HG03196 (cell line): ENCODE results near the gene MB.

Experiments used
- ATAC-seq: cut with Tn5 transposase; IDR thresholded peaks from one replicate; pipeline ENCODE4 v1.9.1; 2021; ENCODE audit not compliant: unreplicated experiment

The MB gene

DNA sequence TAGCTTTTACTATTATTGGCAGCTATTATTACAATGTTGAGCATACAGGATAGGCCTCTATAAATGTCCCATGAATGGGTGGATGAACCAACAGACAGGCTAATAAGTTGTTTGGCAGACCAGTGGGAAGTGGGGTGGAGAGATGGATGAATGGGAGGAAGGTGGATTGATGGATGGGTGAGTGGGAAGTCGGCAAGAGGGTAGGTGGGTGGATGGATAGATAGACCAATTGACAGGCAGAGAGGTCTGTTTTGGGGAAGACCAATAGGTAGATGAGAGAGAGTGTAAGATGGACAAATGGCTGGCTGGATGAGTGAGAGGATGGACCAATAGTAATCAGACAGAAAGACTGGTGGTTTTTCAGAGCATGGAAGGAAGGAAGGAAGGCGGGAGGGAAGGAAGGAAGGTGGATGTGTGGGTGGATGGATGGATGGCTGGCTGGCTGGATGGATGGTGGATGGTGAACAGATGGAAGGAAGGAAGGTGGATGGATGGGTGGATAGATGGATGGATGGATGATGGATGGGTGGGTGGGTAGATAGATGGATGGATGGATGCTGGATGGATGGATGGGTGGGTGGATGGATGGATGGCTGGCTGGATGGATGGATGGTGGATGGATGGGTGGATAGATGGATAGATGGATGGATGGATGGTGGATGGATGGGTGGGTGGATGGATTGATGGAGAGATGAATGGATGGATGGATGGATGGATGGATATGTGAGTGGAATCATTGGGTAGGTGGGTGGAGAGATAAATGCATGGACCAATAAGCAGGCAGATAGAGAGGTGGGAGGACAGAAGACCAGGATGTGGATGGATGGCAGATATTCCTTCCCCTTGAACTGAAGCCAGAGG, 39.1 kb downstream of the MB start:
- ATAC-seq: no peak

DNA sequence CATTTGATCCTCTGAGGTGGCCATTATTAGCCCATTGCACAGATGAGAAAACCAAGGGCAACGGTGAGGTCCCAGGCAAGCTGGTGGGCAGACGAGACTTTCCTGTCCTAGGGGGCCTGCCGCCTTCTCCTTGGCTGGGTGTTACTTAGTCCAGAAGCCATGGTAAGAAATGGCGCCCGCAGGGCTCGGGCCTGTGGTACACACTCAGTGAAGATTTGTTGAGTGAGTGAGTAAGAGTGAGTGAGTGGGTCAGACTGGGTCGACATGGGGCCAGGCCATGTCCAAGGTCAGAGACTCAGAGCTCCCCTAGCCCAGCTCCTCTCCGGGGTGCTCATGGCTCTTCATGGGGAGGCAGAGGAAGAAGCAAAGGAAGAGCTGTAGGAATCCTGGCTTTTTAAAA, 40.5 kb downstream of the MB start:
- ATAC-seq: no peak

DNA sequence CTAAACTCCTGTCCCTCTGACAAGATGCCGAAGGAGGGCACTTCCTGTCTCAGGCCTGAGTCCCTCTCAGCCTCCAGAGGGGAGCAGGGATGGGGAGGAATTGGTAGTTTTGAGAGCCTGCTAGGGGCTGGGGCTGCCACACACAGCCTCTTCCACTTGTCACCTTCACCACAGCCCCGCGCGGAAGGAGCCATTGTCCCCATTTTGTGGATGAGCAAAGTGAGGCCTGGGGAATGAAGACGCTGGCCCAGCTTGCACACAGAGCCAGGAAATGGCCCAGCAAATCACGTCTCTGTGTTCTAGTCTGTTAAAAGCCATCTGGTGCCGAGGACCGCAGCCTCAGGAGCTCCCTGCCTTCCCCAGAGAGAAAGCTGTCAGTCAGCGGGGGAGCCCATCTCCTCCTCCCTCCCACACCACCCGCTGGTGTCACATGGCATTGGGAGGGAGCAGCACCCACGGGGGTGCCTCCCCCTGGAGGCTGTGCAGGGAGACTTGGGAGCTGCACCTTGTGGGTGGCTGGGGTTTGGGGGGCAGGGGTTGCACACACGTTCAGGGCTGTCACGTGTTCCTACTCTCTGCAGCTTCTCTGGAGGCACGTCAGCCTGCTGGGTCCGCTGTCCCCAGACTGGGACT, 41.9 kb downstream of the MB start:
- ATAC-seq: no peak

- no peak for ATAC-seq
Measured at GRCh38 chr22:35572556-35572955, 44.6 kb downstream of the MB start.

DNA sequence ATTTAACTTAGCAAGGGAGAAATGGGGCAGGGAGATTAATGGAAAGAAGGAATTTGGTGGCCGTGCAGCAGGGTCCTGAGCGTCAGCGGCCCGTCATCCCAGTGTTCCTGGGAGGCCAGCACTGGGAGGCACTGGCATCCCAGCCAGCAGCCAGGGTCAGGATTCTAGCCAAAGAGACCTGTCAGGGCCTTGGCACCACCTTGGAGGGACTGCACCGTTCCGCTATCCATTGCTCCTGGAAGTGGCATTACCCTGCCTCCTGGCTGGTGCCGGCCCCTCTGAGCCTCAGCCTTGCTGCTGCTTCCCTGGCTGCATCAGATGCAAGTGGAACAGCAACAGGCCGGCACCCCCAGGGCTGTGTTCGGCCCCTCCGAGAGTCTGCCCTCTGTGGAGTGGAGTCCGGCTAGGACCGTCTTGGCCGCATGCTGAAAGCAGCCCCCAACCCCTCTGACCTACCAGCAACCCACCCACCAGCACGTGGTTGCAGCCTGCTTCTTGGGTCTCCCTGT, 46.4 kb downstream of the MB start:
- no peak for ATAC-seq

DNA sequence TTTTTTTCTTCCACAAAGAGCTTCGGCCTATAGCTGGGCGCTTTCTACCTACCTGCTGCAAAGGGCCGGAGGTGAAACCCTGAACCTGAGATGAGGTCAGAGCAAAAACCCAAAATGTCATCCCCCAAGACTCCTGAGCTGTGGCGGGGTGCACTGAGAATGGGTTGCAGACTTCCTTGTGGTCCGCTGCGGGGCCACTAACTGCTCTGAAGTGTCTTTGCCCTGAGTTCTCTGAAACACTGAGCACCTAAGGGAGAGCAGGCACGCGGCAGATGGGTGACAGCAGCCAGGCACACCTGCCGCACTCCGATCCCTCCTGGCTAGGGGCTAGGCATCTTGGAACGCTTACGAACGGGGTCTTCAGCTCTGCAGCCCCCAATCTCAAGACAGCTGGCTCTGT, 47.2 kb downstream of the MB start:
- no peak for ATAC-seq

GRCh38 chr22:35568751-35569739, 48.1 kb downstream of the MB start:
- ATAC-seq: no peak

DNA sequence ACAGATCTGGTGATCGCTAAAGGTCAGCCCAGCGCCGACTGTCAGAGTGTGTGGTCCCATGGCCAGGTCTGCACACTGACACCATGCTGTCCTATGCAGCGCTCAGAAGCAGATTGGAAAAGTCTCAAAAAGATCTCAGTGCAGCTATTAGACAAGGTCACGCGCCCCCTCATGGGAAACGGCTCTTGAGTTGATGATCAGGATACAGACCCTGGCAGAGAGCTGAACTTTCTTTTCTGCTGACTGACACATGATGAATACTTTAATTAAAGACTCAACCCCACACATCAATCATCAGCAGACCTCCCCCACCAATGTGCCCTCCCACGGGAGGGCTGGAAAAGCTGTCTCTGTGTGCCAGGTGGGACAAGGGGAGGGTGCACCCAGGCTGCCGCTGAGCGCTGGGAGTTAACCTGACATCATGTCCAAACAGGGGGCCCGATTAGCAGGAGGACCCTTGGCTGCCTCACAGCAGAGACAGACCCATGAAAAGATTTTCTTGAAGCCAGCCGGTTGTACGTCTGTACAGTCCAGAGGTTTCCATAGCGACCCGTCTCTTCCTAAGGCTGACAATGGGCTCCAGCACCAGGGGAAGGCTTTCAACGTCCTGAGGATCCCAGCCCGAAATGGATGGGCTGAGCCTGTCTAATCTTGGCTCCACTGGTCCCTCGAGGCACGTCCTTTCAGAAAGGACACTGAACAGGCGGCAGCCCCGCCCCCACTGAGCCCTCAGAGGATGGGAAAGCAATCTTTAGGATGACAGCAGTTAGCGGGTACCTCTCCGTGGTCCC, 49.6 kb downstream of the MB start:
- no peak for ATAC-seq

- no peak for ATAC-seq
Measured at GRCh38 chr22:35564975-35565867, 51.9 kb downstream of the MB start.

DNA sequence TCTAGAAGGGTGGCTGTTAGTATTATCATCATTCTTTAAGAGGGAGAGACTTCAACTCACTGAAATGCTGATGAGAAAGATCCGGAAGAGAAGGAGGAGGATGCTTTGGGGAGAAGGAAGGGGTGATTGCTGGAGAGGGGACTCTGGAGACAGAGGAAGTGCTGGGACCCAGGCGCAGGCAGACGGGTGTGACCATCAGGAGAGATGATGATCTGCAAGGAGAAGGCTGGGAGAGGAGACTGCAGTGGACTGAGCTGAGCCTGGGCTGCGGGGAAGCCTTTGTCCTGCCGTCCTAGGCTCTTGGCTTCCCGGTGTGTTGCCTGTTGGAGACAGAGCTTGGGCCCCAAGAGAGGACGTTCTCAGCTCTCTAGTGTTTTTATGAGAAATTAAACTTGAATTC, 53.9 kb downstream of the MB start:
- no peak for ATAC-seq

DNA sequence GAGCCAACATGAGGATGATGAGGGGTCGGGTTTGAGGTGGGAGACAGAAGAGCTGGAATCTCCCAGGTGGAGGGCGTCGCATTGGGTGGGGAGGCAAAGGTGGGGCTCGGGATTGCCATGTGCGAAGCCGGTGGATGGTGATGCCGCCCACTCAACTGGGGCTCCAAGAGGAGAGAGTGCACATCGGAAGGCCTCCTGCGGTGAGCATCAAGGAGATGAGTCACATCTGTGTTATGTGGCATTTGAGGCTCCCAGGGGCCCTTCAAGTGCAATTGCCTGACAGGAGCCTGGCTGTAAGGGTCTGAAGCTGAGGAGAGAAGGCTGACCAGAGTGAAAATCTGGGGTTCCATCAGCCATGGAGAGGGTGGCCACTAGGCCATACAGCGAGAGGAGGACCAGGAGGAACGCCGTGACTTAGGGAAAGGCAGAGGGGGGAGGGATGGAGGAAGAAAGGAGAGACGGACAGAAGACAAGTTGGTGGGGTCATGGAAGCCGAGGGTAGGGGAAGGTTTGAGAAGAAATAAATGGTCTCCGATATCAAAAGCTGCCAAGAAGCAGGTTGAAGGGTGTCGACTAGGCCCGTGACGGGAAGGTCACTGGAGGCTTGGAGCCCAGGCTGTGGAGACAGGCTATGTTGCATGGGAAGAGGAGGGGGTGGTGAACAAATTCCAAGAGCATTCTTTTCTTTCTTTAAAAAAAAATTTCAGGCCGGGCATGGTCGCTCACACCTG, 55.2 kb downstream of the MB start:
- ATAC-seq: no peak

DNA sequence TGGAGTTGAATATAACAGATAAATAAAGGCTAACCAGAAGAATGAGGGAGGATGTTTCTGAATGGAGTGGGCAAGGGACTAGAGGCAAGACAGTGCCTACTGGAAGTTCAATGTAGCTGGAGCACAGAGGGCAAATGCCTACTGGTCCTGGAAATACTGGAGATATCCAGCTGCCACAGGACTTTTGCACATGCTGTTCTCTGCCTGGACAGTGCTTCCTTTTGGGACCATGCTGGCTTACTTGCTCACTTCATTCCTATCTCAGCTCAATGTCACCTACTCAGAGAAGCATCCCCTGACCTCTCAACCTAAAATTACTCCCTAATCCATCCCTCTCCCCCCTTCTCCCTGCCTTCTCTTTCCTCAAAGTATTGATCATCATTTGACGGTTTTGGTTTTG, 56.3 kb downstream of the MB start:
- no peak for ATAC-seq

- no peak for ATAC-seq
Measured at GRCh38 chr22:35560366-35560765, 56.8 kb downstream of the MB start.

- no peak for ATAC-seq
Measured at GRCh38 chr22:35559354-35560005, 57.6 kb downstream of the MB start.

- no peak for ATAC-seq
Measured at GRCh38 chr22:35558719-35559118, 58.4 kb downstream of the MB start.

DNA sequence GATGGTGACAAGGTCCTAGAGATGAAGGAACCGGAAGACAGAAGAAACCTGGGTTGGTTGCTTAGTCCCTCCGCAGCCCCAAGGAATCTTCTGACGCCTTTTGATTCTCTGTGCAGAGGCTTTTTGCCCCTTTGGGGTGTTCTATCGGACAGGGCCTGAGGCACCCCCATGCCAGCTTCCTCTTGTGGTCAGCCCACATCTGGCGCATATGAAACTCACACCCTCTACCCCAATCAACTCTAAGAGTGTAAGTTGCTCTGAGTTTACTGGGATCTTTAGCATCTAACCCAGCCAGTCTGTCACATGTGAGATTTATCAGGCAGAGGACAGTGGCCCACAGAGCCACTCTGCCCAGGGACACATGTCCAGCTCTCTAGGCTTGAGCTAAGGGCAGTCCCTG, 59.1 kb downstream of the MB start:
- no peak for ATAC-seq
